Measurements from ENCODE around the gene BEST4.

BEST4 gene

DNA sequence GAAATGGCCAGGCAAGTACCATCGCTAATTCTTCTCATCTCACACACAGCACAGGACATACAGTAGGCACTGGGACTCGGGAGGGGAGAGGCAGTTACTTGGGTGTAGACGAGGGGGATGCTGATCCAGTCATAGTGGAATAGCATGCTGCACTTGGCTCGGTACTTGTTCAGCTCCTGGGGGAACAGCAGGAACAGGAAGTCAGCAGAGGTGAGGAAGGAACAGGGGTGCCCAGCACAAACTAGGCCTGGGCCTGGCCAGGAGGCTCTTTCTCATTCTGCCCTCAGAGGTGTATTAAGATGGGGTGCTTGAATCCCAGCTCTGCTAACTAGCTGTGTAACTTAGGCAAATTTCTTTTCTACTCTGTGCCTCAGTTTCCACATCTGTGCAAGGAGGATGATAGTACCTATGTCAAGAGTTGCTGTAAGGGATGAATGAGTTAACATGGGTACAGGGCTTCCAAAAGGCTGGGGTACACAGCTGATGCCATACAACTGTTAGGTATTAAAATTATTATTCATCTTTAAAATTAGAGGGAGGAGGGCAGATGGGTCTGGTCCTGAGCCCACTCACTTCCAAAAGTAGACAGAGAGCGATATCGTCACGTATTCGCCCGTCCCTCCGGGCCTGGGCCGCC is 2.4 kb downstream of the BEST4 start:
- peak overlapping the region; percentile 77 to 86 for H3K27ac Mint-ChIP-seq
- peaks cover 25% of the 10 kb centered on the region in 2 donors for H3K4me1 Mint-ChIP-seq (ENCODE audit: low read depth in 2 of 2)
- ATAC-seq (replicated peaks) = no peak
- no peak for DNase-seq
- H3K4me3 Mint-ChIP-seq = peak overlapping the region; percentile 74 to 75
- no peaks in the 10 kb centered on the region for H3K9me3 Mint-ChIP-seq
- H3K36me3 Mint-ChIP-seq (ENCODE audit: insufficient read depth) = peaks cover 18% of the 10 kb centered on the region
- H3K27me3 Mint-ChIP-seq = no peaks in the 10 kb centered on the region

DNA sequence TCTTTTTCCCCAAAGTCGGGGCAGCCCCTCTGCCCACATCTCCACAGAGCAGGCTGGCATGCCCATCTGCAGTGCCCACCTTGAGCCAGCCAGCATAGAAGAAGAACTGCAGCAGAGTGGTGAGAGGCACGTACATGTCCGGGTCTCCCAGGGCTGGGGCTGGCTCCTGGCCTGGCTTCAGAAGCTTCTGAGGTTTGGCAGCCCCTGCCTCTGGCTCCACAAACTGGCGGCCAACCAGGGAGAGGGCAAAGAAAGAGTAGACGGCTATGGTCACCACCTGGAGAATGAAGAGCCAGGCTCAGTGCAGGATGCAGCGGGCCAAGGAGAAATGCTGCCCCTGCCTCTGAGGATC is 3.0 kb downstream of the BEST4 start:
- peak overlapping the region; percentile 39 to 77 for H3K27ac Mint-ChIP-seq
- no peak for DNase-seq
- ATAC-seq (replicated peaks) = no peak

DNA sequence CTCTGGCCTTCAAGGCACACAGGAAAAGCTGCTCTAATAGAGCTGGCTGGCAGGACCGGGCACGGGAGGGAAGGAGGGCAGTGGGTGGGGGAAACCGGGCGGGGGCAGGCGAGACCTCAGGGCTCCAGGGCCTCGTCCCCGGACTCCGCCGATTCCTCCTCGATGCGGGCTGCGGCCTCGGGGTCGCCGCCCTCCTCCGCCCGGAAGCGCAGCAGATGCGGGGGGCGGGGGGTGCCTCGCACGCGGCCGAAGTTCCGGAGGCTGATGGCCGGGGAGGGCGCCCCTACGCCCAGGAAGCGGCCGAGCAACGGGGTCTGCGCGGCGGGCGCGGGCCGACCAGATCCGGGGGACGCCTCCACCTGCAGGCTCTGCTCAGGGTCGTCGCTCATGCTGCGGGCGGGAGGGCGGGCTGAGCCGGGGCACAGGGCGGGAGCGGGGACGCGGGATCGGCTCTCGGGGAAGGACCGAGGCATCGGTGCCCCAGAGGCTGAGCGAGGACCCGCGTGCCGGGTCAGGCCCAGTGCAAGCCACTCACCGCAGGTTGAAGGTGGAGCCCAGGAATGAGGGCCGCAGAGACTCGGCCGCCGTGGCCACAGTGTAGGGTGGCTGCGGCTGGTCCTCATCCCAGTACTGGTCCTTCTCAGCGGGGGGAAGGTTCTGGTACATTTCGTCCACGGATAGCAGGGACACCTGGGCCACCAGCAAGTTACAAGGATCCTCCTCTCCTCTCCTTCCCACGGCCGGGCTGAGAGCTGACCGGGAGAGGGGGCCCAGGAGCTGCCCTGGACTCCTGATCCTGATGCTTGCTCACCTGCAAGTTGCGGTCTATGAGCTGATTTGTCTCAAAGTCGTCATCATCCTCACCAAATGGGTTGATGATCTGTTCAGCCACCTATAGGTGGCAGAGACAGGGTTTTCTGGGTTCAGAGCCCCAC is 3.6 kb downstream of the BEST4 start:
- H3K27me3 Mint-ChIP-seq = no peaks in the 10 kb centered on the region
- peaks cover 30% of the 10 kb centered on the region for H3K36me3 Mint-ChIP-seq (ENCODE audit: insufficient read depth)
- peak in 2 of 3 experiments; percentile 9 to 19 for DNase-seq
- peak overlapping the region; percentile 39 to 77 for H3K27ac Mint-ChIP-seq
- peak overlapping the region; percentile 74 to 75 for H3K4me3 Mint-ChIP-seq
- peaks cover 25% of the 10 kb centered on the region in 2 donors for H3K4me1 Mint-ChIP-seq (ENCODE audit: low read depth in 2 of 2)
- H3K9me3 Mint-ChIP-seq = no peaks in the 10 kb centered on the region
- ATAC-seq (replicated peaks) = peak; percentile 16

More for the DNA sequence above, 3.0 kb downstream of the BEST4 start:
- no peaks in the 10 kb centered on the region for H3K9me3 Mint-ChIP-seq
- peaks cover 25% of the 10 kb centered on the region in 2 donors for H3K4me1 Mint-ChIP-seq (ENCODE audit: low read depth in 2 of 2)
- H3K36me3 Mint-ChIP-seq (ENCODE audit: insufficient read depth) = peaks cover 24% of the 10 kb centered on the region
- H3K4me3 Mint-ChIP-seq = peak overlapping the region; percentile 74 to 75
- no peaks in the 10 kb centered on the region for H3K27me3 Mint-ChIP-seq

DNA sequence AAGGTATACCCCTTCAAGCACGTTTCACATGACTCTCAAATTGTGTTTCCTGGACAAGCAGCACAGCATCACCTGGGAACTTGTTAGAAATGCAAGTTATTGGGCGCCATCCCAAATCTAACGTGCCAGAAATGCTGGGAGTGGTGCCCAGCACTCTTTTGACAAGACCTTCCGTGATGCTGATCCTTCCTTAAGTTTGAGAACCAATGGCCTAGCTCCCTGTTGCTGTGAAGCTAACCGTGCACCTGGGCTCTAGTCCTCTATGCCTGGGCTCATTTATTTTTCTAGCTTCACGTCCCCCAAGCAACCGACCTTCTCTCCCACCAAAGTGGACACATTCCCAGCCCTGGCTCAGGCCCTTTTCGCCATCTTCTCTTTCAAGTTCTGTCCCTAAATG is 4.3 kb downstream of the BEST4 start:
- Mint-ChIP-seq H3K9me3 (no peaks in the 10 kb centered on the region), H3K27me3 (no peaks in the 10 kb centered on the region), H3K27ac (peak overlapping the region; percentile 38 to 77), H3K36me3 (ENCODE audit: insufficient read depth) (peaks cover 37% of the 10 kb centered on the region), H3K4me1 (ENCODE audit: low read depth in 2 of 2) (peaks cover 26 to 27% of the 10 kb centered on the region in 2 donors), H3K4me3 (peak overlapping the region; percentile 58 to 74)
- DNase-seq = no peak
- ATAC-seq (replicated peaks) = no peak

DNA sequence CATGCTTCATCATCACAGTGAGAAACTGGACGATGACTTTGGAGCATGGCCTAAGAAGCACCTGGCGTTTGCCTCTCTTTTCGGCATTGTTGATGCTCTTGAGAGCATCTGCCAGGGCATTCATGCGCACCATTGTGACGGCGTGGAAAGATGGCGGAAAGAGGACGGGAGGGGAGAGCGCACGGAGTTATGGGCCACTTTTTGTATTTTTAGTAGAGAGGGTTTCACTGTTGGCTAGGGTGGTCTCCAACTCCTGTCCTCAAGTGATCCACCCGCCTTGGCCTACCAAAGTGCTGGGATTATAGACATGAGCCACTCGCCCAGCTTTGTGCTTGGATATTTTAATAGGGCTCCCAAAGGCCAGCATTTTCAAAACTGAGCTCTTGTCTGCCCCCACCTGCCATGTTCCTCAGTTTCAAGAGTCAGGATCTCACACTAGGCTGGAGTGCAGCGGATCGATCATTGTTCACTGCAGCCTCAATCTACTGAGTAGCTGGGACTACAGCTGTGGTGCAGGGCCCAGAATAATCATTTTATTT is 7.3 kb downstream of the BEST4 start:
- Mint-ChIP-seq H3K4me1 (ENCODE audit: low read depth in 2 of 2) (peaks cover 41 to 43% of the 10 kb centered on the region in 2 donors), H3K36me3 (ENCODE audit: insufficient read depth) (peaks cover 63% of the 10 kb centered on the region), H3K27ac (peak overlapping the region in 1 of 2 donors; percentile 44), H3K27me3 (no peaks in the 10 kb centered on the region), H3K4me3 (no peak overlapping the region), H3K9me3 (no peaks in the 10 kb centered on the region)
- ATAC-seq (replicated peaks) (no peak), DNase-seq (no peak)

DNA sequence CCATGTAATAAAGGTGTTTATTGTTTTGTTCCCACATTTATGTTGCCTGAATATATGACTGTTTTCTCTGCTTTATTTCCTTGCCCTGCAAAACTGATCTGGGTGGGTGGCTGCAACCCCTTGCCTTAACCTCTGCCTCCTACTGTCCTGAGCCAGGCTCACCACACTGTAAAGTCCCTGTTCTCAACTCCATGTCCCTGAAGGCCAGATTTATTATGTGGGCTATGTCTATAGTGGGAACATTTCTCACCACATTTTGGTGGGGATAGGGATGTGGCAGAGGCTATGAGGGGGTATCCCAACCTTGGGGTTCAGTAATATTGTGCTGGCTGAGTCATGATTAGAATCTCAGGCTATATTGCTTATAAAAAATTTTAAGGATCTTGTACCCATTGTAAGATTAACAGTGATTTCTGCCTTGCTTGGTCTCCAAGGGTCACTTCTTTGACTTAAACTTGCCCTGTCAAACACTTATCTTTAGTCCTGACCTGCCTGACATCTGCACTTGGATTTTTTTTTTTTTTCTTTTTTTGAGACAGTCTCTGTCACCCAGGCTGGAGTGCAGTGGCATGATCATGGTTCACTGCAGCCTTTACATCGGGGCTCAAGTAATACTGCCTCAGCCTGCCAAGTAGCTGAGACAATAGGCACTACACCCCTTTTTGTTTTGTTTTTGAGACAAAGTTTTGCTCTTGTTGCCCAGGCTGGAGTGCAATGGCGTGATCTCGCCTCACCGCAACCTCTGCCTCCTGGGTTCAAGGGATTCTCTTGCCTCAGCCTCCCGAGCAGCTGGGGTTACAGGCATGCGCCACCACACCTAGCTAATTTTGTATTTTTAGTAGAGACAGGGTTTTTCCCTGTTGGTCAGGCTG is 9.0 kb downstream of the BEST4 start:
- Mint-ChIP-seq H3K4me3 (peak overlapping the region in 1 of 2 donors; percentile 4), H3K4me1 (ENCODE audit: low read depth in 2 of 2) (peaks cover 36 to 40% of the 10 kb centered on the region in 2 donors), H3K27ac (peak overlapping the region; percentile 26 to 90), H3K36me3 (ENCODE audit: insufficient read depth) (peaks cover 62% of the 10 kb centered on the region), H3K27me3 (no peaks in the 10 kb centered on the region), H3K9me3 (no peaks in the 10 kb centered on the region)
- ATAC-seq (replicated peaks) (no peak), DNase-seq (no peak)

- Mint-ChIP-seq H3K4me3 (peak overlapping the region; percentile 4 to 83), H3K36me3 (ENCODE audit: insufficient read depth) (peaks cover 62% of the 10 kb centered on the region), H3K9me3 (no peaks in the 10 kb centered on the region), H3K4me1 (ENCODE audit: low read depth in 2 of 2) (peaks cover 32 to 34% of the 10 kb centered on the region in 2 donors), H3K27ac (peak overlapping the region; percentile 90 to 98), H3K27me3 (no peaks in the 10 kb centered on the region)
- DNase-seq (no peak), ATAC-seq (replicated peaks) (no peak)
Measured at GRCh38 chr1:44777969-44778635, 9.9 kb downstream of the BEST4 start.

DNA sequence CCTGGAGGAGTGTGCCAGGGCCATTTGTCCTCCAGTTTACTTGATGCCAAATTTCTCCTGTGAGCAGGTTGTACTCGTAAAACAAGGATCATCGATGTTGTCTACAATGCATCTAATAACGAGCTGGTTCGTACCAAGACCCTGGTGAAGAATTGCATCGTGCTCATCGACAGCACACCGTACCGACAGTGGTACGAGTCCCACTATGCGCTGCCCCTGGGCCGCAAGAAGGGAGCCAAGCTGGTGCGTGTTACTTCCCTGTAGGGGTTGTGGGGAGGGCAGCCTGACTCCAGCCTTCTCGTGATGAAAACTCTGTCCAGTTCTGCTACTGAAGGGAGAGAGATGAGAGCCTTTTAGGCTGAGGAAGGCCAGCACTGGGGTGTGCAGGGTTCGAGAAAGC is 10.4 kb downstream of the BEST4 start:
- Mint-ChIP-seq H3K36me3 (ENCODE audit: insufficient read depth) (peaks cover 62% of the 10 kb centered on the region), H3K4me1 (ENCODE audit: low read depth in 2 of 2) (peaks cover 32 to 34% of the 10 kb centered on the region in 2 donors), H3K4me3 (peak overlapping the region; percentile 83 to 90), H3K27me3 (no peaks in the 10 kb centered on the region), H3K27ac (peak overlapping the region; percentile 90 to 98), H3K9me3 (no peaks in the 10 kb centered on the region)
- ATAC-seq (replicated peaks) (no peak), DNase-seq (no peak)

DNA sequence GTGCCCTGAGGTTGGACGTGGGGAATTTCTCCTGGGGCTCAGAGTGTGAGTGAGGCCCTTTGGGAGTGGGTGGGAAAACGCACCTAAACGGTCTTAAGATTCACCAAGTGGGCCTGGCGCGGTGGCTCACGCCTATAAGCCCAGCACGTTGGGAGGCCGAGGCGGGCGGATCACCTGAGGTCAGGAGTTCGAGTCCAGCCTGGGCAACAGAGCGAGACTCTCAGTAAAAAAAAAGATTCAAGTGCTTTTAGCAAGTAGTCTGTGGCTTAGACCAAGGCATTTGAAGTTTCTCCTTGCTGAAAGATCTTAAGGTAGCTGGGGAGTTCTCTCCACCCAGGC is 11.3 kb downstream of the BEST4 start:
- Mint-ChIP-seq H3K27me3 (no peaks in the 10 kb centered on the region), H3K36me3 (ENCODE audit: insufficient read depth) (peaks cover 62% of the 10 kb centered on the region), H3K9me3 (no peaks in the 10 kb centered on the region), H3K4me3 (peak overlapping the region; percentile 83 to 90), H3K4me1 (ENCODE audit: low read depth in 2 of 2) (peaks cover 32 to 34% of the 10 kb centered on the region in 2 donors), H3K27ac (peak overlapping the region; percentile 90 to 98)
- no peak for DNase-seq
- ATAC-seq (replicated peaks) = no peak

- peak; percentile 52 for ATAC-seq (replicated peaks)
- DNase-seq = peak; percentile 41 to 43 (median 42)
- Mint-ChIP-seq H3K27me3 (no peaks in the 10 kb centered on the region), H3K4me1 (ENCODE audit: low read depth in 2 of 2) (peaks cover 32 to 33% of the 10 kb centered on the region in 2 donors), H3K36me3 (ENCODE audit: insufficient read depth) (peaks cover 56% of the 10 kb centered on the region), H3K4me3 (peak overlapping the region; percentile 83 to 90), H3K27ac (peak overlapping the region; percentile 90 to 98), H3K9me3 (no peaks in the 10 kb centered on the region)
Measured at GRCh38 chr1:44775930-44776729, 11.8 kb downstream of the BEST4 start.

- peaks cover 48% of the 10 kb centered on the region for H3K36me3 Mint-ChIP-seq (ENCODE audit: insufficient read depth)
- peak within 1 kb of the TSS; percentile 90 to 98 for H3K27ac Mint-ChIP-seq
- no peaks in the 10 kb centered on the region for H3K9me3 Mint-ChIP-seq
- H3K4me1 Mint-ChIP-seq (ENCODE audit: low read depth in 2 of 2) = peaks cover 32% of the 10 kb centered on the region in 2 donors
- ATAC-seq (replicated peaks) (peak; percentile 81), DNase-seq (peak; percentile 80 to 85 (median 85))
- peak within 1 kb of the TSS; percentile 83 to 90 for H3K4me3 Mint-ChIP-seq
- no peaks in the 10 kb centered on the region for H3K27me3 Mint-ChIP-seq
Measured at GRCh38 chr1:44775078-44775929, 12.7 kb downstream of the BEST4 start, which contains the start of gene RPS8. Gene RPS8 (plus strand): TSS chr1:44775540. CDS start chr1:44775597, 57 bp downstream.
